NCI-H510A treated with DMSO at 0.1 percent for 48 hours (cell line): ENCODE data around the gene ATP6V1F.
"Not testable (repeated sequence)": the region's sequence is repeated elsewhere in the genome, so short reads cannot be mapped to it uniquely, and the experiment has no call there.

ENCODE experiments used
- DNase-seq: peaks from one replicate; lab custom pipeline; 2025; lab: John Stamatoyannopoulos, UW

The ATP6V1F gene

DNA sequence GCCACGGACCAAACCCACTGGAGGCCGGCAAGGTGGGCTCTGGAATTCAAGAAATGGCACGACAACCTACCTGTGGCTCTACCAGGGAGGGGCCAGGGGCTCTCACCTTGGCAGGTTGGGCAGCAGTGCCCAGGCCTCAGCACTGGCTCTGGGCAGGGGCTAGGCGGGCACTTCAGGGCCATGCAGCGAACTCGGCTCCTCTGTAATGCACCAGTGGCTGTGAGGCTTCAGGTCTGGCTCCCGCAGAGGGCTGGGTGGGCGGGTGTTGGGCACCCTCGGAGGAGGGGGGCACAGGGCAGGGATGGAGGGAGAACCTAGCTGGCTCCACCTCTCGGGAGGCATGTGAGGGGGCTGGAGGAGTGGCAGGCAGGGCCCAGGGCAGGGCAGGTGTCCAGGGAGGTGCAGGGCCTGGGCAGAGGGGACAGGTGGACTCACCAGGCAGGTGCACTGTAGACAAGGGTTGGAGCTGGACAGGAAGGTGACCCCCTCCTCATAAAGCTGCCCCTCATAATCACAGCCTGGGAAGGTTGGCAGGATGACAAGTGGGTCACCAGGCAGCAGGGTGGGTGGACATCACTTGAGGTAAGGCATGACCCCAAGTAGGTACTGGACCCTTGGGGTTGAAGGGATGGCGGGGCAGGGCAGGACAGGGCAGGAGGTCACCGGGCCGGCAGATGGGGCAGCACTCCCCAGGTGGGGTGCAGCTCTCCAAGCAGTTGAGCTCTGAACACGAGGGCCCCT, 41.1 kb downstream of the ATP6V1F start:
- no peak for DNase-seq

- DNase-seq, result peak; percentile 10
Observed at GRCh38 chr7:128904381-128905197, 41.9 kb downstream of the ATP6V1F start.

DNA sequence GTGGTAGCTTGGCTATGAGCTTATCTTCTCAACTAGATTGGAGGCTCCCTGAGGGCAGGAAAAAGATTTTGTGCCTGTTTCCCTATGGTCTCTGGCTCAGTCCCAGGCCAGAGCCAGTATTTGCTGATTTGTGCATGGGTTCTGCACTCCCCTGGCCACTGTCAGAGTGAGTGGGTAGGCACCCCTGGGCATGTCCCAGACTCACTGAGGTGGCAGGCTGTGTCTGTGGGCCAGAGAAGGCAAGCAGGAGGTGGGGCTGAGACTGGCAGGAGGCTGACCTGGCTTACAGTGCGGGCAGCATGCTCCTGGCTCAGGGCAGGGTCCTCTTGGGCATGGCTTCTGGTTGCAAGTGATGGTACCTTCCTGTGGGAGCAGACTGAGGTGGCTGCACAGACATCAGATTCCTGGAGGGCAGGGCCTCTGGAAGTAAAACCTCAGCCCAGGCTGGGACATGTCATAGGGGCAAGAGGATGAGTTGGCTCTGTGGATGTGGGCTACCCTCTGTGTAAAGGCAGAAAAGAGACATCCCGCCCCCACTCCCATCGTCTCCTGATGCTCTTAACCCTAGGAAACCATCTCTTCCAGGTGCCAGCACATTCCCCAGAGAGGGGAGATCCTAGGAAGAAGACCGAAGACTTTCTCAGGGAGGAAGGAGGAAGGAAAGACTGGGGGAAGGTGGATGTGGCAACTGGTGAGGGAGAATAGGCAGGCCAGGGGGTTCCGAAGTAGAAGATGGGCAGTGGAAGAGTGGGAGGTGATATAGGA, 43.5 kb downstream of the ATP6V1F start:
- no peak for DNase-seq

GRCh38 chr7:128906766-128907559, 44.3 kb downstream of the ATP6V1F start:
- DNase-seq, result no peak

DNA sequence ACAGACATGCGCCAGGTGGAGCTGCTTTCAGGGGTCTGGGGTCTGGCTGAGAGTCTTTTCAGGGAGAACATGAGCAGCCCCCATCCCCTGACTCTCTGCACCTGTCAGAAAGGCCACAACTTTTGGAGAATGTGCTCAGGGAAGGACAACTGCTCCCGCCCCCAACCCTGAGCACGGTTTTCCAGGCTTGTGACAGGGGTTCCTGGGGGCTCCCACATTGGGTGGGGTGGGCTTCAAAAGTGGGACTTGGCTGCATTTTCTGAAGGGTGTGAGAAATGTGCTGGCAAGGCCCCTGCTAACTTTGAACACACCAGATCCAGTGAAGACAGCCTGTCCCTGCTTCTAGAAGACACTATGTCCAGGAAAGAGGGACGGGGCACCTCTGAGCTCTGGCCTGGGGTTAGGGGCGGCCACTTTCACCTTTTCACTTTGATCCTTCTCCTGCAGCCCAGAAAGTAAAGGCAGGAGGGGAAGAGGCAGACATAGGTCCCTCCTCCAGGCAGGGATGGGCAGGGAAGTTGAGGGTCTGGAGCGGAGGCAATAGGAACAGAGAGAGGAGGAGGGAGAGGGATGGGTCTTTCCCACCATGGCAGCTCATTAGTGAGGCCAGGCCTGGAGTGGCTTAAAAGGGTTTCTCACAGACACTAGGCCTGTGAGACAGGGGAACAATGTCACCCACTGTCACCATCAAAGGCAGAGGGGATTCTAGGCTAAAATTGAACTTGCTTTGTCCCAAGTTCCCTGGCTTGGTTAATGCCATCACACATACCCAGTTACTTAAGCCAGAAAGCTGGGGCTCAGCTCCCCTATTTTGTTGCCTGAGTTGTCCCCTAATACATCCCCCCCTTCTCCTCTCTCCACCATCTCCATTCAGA, 46.3 kb downstream of the ATP6V1F start:
- DNase-seq, result no peak

GRCh38 chr7:128909625-128910568, 47.2 kb downstream of the ATP6V1F start:
- DNase-seq, result peak; percentile 26

GRCh38 chr7:128910569-128910945, 47.9 kb downstream of the ATP6V1F start, which contains the start of gene KCP:
Gene KCP (minus strand): TSS chr7:128910709. CDS start chr7:128910676, 33 bp downstream.
- no peak for DNase-seq

DNA sequence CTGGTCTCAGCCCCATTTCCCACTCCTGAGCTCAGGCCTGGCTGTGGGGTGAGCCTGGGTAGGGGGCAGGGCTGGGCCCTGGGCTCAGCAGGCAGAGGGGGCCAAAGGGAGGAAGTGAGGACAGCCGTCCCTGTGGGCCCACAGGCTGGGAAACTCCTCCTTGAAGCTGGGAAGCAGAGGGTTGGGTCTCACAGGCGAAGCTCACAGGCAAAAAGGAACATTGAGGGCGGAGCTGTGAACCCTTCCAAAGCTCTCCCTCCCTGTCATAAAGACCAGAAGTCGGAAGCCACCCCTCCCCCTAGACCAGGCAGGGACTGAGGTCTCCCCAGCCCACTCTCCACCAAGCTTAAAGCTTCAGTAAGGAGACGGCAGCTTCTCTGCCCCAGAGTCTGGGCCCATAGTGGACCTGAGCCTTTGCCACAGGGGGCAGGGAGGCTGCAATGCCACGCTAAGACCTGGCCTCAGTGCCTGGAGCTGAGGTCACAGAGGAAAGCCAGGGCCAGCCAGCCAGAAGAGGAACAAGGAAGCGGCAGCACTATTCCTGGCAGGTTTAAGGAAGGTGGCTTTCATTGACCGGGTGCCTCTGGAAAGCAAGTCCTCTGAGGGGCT, 48.9 kb downstream of the ATP6V1F start:
- DNase-seq, result no peak

DNA sequence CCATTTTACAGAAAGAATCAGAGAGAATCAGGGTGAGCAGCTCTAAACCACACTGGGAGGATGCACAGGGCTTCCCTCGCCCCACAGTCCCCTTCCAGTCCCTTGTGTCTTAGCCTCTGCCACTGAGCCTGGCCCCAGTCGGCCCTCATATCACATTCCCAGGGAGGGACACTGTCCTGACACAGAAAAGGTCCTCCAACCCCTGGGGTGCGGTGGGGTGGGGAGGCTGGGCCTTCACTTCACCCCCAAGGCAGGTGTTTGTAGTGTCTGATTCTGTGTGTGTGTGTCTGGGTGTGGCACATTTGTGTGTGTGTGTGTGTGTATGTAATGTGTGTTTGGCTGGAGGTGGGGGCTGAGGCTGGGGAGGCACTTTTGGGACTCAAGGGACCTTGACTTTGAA, 49.6 kb downstream of the ATP6V1F start:
- DNase-seq, result no peak

- DNase-seq, result not testable (repeated sequence)
Observed at GRCh38 chr7:128912709-128913495, 50.2 kb downstream of the ATP6V1F start.

- no peak for DNase-seq
Observed at GRCh38 chr7:128913870-128914565, 51.4 kb downstream of the ATP6V1F start.

- DNase-seq, result no peak
Observed at GRCh38 chr7:128914566-128915151, 52.0 kb downstream of the ATP6V1F start.

DNA sequence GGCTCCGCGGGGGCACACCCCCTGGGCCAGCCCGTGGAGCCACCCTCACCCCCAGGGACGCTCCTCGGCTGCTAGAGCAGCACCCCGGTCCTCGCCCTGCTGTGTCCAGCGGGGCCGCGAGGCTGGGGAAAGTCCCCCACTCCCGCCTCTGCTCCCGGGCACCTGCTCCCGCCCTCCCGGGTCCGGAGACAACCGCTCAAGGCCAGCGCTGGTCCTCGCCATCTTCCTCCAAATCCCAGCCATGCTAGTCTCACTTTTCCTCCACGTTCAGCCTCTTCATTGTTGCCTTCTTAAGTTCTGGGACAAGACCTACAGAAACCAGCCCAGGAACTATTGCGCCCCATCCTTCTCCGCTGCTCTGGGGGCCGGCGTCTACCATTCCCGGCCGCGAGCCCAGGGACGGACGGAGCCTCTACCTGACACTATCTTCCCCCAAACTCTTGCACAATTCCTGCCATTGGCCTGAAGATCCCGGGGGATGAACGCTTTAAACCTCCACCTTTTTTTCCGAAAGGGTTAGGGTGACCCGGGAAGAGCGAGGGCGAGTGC, 52.7 kb downstream of the ATP6V1F start:
- no peak for DNase-seq
